IPS-18c (cell line): Measurements from ENCODE around the gene ATP2A2.
"Not testable (repeated sequence)": the region's sequence is repeated elsewhere in the genome, so short reads cannot be mapped to it uniquely, and the experiment has no call there.

Source experiments
- H3K4me3 ChIP-seq: 2 replicates; pipeline ENCODE4 v1.7.0; 2013; ENCODE audit warnings: low read depth, mild to moderate bottlenecking, low read length, moderate library complexity; ENCODE audit not compliant: insufficient read depth
- H3K9me3 ChIP-seq: one replicate; pipeline ENCODE4 v1.6.1; 2013; ENCODE audit warnings: mild to moderate bottlenecking, low read length, moderate library complexity; ENCODE audit not compliant: control insufficient read depth, insufficient read depth

Gene ATP2A2

DNA sequence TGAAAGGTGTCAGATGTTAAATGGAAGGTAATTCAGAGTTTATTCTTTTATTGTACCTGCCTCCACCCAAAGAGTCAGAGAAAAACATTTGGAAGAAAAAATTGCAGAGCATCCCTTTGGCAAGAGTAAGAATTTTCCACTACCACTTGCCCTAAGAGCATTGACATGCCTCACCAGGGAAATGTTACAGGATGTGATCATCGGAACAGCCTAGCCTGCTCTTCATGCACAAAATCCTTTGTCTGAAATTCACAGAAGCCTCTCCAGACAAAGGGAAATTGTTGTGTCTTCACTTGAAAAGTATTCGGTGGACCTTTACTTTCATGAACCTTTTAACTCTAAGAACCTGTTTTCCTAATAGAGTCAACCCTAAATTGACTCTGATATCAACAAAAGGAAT, 36.9 kb downstream of the ATP2A2 start:
- no peak overlapping the region for H3K4me3 ChIP-seq
- H3K9me3 ChIP-seq, result no peaks in the 10 kb centered on the region

DNA sequence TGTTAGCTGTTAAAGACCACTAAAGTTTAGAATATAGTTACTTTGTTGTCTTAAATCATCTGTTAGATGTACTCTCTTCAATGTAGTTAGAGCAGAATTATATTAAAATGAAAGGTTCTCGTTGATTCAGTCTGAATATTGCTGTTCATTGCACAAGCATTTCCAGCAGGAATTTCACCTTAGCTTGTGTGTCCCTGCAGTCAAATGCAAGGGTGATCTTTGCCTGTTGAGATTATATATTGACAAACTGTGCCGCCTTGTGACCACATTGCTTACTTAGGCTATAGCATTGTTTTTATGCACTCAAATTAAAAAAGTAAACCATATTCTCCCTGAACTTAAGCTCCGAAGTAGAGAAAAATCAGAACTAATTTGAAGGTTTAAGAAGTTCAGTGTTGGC, 39.5 kb downstream of the ATP2A2 start:
- H3K4me3 ChIP-seq, result no peak overlapping the region
- H3K9me3 ChIP-seq, result no peaks in the 10 kb centered on the region

DNA sequence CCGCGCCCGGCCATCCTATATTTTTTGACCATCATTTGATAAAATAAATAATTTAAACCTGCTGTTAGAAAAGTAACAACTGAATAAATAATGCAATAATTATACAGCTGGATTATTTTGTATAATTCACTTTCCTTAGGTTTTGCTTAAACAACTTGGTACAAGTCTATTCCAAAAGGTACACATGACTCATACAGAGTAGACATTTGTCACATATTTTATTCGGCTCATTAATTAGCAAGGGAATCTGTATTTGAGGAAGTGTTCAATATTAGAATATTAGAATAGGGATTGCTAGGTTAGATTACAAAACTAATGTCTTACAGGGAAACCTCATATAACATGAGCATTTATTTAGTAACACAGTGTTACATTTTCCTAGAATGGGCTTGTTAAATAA, 48.7 kb downstream of the ATP2A2 start:
- Histone ChIP-seq H3K9me3 (no peaks in the 10 kb centered on the region), H3K4me3 (no peak overlapping the region)

DNA sequence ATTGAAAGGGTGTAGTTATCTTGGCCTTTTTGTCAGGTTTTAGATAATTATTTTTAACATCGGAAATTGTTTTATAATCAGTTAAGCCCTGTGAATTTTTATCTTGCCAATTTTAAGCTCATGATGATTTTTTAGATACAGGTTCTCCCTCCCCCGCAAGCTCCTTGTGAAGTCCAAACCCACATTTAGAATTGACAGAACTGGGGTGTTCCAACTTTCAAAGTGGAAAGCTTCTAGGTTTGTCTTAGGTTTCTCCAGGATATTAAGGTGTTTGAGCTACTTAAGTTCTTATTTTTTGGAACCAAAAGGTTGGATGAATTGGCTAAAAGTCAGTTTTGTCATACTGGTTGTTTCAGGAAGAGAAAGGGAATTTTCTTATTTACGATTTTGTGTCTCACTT, 49.1 kb downstream of the ATP2A2 start:
- H3K4me3 ChIP-seq, result no peak overlapping the region
- no peaks in the 10 kb centered on the region for H3K9me3 ChIP-seq

DNA sequence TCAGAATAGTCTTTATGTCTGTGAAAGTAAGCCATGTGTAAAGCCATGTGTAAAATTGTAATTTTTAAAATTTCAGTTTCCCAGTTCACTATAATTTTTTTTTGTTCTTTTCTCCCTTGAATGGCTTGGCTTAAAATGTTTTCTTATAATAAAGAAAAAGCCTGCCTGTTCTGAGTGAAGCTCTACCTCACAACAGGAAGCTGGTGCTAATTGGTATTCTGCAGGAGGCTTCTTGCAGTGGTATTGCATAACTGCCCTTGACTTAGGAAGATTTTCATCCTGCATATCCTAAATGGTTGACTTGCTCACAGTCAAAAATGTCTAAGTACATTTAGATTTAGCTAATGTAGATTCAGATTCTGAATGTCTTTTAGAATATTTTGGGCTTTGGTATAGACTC, 49.5 kb downstream of the ATP2A2 start:
- Histone ChIP-seq H3K9me3 (no peaks in the 10 kb centered on the region), H3K4me3 (no peak overlapping the region)

DNA sequence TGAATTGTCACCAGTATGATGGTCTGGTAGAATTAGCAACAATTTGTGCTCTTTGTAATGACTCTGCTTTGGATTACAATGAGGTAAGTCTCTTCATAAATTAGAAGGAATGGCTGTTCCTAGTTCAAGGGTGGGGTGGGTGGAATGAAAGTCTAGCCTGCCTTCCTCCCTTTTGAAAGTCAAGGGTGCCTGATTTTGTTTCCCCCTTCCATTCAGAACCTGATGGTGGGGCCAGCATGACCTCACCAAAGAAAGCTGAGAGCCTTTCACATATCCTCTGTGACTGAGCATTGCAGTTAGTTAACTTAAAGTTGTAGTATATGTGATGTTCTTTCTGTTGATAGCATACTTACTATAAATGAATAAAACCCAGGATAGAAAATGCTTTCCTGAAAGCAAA, 52.2 kb downstream of the ATP2A2 start:
- no peaks in the 10 kb centered on the region for H3K9me3 ChIP-seq
- no peak overlapping the region for H3K4me3 ChIP-seq

DNA sequence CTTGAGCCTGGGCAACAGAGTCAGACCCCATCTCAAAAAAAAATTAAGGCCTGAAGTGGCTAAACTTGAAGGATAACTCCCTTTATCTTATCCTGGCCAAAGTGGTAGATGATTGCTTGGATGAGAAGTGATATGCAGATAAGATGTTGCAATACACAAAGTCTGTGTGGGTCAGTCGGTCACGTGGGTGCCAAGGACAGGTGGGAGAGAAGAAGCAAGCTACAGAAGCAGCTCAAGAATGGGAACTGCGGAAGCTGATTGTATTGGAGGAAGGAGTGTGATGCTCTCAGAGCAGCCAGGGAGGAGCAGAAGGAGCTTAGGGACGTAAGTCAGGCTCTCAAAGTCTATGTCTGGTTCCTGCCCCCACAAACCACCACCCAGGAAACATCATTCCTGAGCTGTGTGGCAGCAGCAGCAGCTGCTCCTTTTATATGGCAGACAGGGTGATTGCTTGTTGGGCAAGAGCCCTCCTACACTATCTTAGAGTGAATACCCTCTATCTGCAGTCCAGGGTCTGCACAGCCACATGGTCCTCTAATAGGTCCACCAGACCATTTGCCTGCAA, 54.5 kb downstream of the ATP2A2 start:
- no peak overlapping the region for H3K4me3 ChIP-seq
- no peaks in the 10 kb centered on the region for H3K9me3 ChIP-seq

DNA sequence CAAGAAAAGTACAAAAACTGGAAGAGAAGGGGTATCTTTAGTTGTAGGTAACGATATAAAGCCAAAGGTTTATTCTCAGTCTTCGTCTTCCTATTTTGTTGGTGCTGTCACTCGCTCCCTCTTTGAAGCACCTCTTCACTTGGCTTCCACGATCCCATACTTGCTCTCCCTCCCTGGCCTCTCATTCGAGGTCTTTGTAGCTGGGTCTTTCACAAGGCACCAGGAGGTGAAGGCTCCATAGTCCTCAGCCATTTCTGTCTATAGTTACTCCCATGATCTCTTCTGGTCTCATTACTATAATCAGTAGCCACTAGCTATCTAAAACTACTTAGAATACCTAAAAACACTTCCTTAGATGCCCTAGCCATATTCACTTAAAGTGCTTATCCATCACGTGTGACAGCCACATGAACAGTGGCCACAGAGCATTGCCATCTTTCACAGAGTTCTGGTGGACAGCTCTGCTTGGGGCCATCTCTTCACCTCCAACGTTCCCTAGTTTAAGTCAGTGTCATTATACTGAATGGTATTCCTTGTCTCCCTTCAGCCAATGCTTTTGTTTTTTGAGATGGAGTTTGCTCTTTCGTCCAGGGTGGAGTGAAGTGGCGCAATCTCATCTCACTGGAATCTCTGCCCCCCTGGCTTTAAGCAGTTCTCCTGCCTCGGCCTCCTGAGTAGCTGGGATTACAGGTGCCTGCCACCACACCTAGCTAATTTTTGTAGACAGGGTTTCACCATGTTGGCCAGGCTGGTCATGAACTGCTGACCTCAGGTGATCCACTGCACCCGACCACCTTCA, 57.1 kb downstream of the ATP2A2 start:
- H3K9me3 ChIP-seq, result peaks cover 5% of the 10 kb centered on the region
- no peak overlapping the region for H3K4me3 ChIP-seq

DNA sequence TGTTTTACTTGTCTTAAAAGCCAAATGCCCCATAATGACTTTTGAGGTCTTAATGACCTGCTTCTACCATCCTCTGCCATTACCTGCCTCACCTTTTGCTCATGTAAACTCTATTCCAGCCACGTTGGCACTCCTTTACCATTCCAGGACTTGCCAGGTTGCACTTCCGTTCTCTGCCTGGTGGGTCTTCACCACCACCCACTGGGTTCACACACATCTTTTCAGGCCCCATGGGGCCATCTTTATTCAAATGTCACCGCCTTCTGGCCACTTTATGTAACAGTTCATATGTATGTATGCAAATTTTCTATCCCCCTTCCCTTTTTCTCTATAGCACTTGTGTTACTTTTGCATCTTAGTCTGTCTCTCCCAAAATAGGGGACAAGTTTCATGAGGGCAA, 57.7 kb downstream of the ATP2A2 start:
- peaks cover 5% of the 10 kb centered on the region for H3K9me3 ChIP-seq
- H3K4me3 ChIP-seq, result no peak overlapping the region

DNA sequence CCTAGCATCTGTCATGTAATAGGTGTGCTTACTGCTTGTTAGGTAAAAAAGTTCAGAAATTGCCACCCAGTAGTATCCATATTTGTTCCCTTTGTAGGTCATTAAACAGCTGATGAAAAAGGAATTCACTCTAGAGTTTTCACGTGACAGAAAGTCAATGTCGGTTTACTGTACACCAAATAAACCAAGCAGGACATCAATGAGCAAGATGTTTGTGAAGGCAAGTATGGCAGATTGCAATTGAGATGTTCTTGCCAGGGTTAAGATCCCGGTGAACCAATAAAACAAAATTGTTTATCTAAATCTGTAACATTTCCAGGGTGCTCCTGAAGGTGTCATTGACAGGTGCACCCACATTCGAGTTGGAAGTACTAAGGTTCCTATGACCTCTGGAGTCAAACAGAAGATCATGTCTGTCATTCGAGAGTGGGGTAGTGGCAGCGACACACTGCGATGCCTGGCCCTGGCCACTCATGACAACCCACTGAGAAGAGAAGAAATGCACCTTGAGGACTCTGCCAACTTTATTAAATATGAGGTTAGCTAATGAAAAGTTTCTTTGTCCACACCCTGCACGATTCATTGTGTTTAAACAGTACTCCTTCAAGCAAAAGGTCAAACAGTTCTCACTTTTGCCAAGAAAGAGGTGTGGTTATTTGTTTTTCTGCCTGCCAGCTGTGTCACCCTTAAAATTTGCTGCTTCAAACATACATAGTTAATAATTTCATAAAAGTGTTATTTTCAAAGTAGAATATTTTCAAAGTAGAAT, 58.3 kb downstream of the ATP2A2 start:
- H3K4me3 ChIP-seq, result no peak overlapping the region
- H3K9me3 ChIP-seq, result peaks cover 5% of the 10 kb centered on the region

DNA sequence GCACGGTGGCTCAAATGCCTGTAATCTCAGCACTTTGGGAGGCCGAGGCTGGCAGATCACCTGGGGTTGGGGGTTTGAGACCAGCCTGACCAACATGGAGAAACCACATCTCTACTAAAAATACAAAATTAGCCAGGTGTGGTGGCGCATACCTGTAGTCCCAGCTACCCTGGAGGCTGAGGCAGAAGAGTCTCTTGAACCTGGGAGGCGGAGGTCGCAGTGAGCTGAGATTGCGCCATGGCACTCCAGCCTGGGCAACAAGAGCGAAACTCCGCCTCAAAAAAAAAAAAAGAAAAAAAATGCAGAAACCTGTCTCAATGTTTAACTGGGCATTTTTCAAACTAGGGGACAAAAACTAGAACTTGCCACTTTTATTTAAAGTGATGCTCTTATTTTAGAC, 59.2 kb downstream of the ATP2A2 start:
- not testable (repeated sequence) for H3K9me3 ChIP-seq, H3K4me3 ChIP-seq

DNA sequence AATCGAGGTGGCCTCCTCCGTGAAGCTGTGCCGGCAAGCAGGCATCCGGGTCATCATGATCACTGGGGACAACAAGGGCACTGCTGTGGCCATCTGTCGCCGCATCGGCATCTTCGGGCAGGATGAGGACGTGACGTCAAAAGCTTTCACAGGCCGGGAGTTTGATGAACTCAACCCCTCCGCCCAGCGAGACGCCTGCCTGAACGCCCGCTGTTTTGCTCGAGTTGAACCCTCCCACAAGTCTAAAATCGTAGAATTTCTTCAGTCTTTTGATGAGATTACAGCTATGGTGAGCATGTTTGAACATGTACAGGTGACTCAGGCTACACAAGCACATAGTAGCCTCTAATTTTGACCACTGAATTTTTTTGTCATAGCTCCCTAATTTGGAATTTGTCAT, 59.7 kb downstream of the ATP2A2 start:
- Histone ChIP-seq H3K4me3 (no peak overlapping the region), H3K9me3 (peaks cover 5% of the 10 kb centered on the region)

DNA sequence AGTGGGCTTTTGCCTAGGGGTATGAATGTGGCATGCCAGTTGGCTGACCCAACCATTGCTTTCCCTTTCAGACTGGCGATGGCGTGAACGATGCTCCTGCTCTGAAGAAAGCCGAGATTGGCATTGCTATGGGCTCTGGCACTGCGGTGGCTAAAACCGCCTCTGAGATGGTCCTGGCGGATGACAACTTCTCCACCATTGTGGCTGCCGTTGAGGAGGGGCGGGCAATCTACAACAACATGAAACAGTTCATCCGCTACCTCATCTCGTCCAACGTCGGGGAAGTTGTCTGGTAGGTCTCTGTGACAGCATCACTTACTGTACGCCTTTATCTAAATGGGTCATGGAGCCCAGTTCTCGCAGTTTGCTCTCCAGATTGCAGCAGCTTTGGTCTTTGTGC, 61.1 kb downstream of the ATP2A2 start:
- peaks cover 5% of the 10 kb centered on the region for H3K9me3 ChIP-seq
- H3K4me3 ChIP-seq, result no peak overlapping the region

DNA sequence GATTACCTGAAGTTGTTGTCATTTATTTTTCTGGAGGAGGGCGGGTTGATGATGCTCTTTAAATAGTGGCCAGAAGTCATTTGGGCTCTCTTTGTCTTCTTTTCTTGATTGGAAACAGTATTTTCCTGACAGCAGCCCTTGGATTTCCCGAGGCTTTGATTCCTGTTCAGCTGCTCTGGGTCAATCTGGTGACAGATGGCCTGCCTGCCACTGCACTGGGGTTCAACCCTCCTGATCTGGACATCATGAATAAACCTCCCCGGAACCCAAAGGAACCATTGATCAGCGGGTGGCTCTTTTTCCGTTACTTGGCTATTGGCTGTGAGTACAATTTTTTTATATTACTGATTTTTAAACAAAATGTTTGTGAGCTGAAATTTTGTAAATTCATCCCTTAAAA, 62.1 kb downstream of the ATP2A2 start:
- H3K9me3 ChIP-seq, result peaks cover 5% of the 10 kb centered on the region
- no peak overlapping the region for H3K4me3 ChIP-seq

DNA sequence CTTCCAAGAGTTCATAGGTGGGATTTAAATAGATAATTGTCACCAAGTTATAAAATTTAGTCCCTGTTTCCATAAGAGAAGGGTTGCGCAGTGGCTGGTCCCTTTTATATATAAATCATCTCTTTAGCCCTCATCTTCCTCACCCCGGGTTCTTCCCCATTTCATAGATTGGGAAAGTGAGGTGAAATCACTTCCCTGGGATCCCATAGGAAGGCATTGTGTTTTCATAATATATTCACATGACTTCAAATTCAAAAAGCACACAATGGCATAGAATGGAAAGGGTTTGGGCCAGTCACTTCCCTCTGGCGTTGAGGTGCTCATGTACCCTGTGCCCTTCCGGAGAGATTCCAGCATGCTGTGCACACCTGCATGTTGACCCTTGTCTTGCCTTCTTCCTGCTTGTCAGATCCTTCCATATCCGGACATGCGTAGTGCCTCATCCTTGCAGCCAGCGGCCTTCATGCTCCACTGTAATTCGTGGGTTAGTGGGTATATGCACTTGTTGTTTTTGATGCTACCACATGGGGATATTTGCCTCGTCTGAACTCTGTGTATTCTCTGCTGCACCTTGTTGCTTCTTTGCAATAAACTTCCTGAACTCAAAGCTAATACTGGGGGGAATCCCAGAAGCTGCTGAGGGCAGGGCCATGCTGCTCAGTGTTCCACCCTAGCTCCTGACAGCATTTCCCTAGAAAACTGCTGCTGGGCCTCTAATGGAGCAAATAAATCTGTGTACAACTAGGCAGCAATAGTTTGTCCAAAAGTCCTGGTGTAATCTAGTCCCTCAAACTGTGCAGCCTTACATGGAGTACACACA, 62.9 kb downstream of the ATP2A2 start:
- H3K9me3 ChIP-seq, result peaks cover 5% of the 10 kb centered on the region
- no peak overlapping the region for H3K4me3 ChIP-seq

DNA sequence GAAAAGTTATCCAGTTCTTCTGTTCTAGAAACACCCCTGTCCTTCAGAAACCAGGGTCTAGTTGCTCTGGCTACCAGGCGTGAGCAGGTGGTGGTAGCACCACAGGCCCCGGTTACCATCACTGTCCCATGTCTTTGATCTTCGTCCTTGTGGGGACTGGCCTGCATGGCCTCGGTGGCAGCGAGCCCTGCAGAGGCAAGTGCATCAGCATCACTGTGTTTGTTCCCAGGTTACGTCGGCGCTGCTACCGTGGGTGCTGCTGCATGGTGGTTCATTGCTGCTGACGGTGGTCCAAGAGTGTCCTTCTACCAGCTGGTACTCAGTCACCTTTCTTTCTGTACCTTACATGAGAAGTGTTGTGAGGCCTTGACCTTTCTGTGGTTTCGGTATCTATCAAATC, 63.6 kb downstream of the ATP2A2 start:
- Histone ChIP-seq H3K4me3 (no peak overlapping the region), H3K9me3 (peaks cover 5% of the 10 kb centered on the region)

DNA sequence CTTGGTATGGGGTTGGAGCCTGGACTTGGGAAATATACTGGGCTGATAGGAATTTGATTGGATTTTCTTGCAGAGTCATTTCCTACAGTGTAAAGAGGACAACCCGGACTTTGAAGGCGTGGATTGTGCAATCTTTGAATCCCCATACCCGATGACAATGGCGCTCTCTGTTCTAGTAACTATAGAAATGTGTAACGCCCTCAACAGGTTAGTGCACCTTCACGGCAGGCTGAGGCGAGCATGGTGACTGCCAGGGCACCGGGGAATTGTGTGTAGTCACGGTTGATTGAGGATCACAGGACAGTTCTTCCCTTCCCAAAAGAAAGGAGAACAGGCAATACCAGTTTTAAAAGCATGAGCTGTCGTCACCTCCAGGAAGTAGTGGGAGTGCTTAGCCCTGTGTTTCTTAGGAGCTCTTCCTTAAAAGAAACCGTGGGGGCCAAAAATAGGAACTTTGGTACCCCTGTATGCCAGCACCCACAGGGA, 64.2 kb downstream of the ATP2A2 start:
- peaks cover 5% of the 10 kb centered on the region for H3K9me3 ChIP-seq
- no peak overlapping the region for H3K4me3 ChIP-seq
